ENCODE results near the gene SEC16A.
"Not testable (repeated sequence)": the region's sequence is repeated elsewhere in the genome, so short reads cannot be mapped to it uniquely, and the experiment has no call there.

Gene SEC16A

GRCh38 chr9:136412962-136413361 lies 69.9 kb downstream of the SEC16A start:
- DNase-seq, result no peak

GRCh38 chr9:136411378-136411777 lies 71.5 kb downstream of the SEC16A start:
- no peak for DNase-seq

- DNase-seq, result peak; percentile 57
These were observed 72.1 kb downstream of the SEC16A start, which contains the start of the genes ENTR1 and PMPCA for GRCh38 chr9:136410500-136411287. Gene ENTR1 (minus strand): TSS chr9:136410614. CDS start chr9:136410397, 217 bp downstream. Gene PMPCA (plus strand): TSS chr9:136410658. CDS start chr9:136410669, 11 bp downstream.

DNA sequence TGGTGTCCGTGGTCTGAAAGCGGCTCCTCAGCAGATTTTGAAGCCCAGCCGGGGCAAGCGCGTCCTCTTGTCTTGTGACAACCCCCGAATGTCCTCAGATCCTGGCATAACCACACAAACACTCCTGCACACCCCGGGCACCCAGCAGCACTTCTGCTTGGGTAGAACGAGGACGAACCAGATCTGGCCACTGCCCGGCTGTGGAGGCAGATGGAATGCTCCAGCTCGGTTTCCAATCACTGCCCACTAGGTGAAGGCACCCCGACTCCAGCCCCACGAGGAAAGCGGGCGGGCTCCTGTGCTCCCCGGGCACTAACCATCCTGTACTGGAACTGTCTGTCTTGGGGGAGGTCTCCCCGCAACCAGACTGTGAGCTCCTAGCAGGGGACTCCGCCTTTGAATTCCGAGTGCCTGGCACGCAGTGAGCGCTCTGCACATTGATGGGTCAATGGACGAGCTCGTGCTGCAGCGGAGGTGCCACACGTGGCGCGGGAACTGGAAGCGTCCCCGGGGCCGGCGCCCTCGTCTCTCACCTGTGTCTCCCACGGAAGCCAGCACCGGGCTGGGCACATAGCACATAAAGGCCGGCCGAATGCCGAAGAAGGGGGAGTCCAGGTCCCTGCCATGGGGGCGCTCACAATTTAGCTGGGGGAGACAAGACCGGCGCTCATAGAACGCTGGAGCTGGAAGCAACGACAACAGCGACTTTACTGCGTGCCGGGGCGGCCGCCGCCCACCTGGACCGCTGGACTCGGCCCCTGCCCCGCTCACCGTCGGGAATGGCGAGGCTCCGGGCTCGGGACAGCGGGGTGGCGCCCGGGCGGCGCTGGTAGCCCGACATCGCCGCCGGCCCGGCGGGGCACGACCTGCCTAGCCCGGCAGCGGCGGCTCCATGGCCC lies 73.0 kb downstream of the SEC16A start:
- no peak for DNase-seq

DNA sequence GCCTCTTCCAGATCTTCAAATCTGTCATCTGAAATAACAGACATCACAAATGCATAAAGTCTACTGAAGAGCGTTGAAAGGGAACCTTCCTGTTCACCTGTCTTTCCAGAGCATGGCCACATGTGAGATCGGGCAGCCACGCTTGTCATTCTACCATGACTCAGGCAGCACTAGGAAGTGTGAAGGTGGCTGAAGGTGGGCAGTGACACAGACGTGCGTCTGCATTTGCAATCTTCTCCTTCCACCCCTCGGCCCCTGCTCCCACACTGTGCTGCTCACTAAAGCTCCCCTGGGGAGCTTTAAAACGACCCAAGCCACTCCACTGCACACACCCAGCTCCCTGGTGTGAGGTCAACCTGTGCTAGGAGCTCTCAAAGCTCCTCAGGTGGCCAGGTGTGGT lies 74.9 kb downstream of the SEC16A start:
- DNase-seq, result no peak

DNA sequence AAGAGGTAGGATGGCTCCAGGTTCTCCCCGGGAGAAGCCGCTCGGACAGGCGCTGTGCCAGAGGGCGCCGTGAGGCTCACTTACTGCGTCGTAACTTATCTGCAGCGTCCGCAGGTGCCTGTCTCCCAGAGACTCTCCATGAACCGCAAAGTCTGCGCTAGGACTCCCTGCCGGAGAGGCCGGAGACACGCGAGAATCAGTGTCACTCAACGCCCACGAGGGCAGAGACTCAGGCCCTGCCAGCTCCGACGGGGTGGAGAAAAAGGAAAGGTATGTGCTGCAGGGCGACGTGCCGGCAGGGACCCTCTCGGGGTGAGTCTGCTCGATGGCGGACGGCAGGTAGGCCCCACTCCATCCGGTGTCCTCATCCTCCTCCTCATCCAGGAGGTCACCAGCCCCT lies 75.8 kb downstream of the SEC16A start:
- not testable (repeated sequence) for DNase-seq

DNA sequence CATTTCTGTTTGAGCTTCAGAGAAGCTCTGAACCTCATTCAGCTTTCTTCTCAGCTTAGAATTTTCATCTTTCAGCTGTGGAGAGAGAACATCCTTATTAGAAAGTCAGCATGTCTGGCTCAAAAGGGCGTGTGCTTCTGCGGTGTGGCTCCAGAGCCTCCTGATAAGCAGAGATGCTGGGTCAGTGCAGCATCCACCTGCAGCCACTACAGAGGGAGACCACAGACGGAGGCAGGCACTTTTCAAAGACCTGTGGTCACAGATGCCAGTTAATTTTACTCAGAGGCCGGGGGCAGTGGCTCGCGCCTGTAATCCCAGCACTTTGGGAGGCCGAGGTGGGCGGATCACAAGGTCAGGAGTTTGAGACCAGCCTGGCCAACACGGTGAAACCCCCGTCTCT lies 76.9 kb downstream of the SEC16A start:
- not testable (repeated sequence) for DNase-seq

DNA sequence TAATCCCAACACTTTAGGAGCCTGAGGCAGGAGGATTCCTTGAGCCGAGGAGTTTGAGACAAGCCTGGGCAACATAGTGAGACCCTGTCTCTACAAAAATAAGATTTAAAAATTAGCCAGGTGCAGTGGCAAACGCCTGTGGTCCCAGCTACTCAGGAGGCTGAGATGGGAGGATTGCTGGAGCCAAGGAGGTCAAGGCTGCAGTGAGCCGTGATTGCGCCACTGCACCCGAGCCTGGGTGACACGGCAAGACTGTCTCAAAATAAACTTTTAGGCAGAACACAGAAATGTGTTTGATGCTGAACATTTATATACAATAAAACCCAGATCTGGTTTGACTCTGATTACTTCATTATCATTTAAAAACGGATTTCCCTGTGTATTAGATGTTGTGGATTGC lies 77.4 kb downstream of the SEC16A start:
- no peak for DNase-seq

DNA sequence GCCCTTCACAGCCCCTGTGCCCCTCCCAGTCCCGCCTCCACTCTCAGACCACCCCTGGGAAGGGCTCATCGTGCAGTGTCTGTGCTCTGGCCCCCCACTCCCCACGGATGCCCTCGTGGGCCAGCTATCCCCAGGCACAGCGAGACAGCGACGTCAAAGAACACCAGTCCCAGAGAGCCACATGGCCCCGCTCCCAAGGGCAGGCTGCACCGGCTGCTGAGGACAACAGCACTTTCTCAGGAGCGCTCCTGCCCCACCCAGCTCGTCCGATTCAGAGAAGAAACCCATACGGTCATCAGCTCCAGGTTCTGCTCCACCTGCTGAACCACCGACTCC lies 78.1 kb downstream of the SEC16A start:
- no peak for DNase-seq

- no peak for DNase-seq
These were observed 78.7 kb downstream of the SEC16A start for GRCh38 chr9:136403915-136404800.

- no peak for DNase-seq
These were observed 79.3 kb downstream of the SEC16A start for GRCh38 chr9:136403538-136403914.

DNA sequence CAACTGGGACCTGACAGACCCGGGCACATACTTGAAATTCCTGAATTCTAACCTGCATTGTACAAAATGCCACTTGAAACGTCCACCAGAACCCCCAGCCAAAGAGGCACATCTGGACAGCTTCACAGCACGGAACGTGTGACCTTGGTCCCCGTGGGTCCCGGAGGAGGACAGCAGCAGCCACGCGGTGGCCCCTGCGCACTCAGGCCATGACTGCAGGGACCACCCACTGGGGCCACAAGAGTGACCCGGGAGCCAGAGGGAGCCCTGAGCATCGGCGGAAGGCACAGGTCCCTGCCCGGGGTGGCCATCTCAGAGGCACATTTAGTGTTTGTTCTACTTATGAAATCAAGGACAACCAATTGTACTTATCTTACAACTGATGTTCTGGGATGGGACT lies 80.8 kb downstream of the SEC16A start:
- no peak for DNase-seq

DNA sequence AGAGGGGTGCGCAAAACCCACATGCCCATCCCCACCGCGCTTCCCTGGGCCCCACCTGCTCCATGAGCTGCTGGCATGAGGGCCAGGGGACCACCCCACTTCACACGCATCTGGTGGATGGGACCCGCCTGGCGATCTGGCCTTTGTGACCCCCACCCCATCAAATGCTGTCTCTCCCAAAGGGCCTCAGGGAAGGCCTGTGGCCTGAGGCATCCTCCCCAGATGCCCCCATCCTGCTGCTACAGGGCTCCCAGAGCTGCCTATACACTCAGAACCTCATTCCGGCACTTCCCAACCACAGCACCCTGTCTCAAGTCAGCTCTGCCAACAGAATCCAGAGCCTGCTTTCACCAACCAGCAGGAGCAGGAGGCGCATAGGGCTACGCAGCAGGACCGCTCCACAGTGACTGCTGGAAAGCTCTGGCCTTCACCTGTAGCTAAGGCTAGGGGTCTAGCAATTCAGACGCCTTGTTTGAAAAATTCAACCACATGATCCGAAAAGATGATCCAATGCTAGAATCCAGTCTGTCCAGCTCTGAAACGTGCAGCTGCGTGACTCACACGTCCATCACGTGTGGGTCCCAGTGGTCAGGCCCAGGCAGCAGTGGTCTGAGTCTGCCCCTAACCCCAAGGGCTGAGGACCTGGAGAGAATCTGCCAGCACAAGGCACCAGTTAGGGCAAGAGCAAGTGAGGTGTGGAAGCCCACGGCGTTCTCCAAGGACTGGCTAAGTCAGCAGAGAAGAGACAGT lies 81.5 kb downstream of the SEC16A start:
- no peak for DNase-seq

DNA sequence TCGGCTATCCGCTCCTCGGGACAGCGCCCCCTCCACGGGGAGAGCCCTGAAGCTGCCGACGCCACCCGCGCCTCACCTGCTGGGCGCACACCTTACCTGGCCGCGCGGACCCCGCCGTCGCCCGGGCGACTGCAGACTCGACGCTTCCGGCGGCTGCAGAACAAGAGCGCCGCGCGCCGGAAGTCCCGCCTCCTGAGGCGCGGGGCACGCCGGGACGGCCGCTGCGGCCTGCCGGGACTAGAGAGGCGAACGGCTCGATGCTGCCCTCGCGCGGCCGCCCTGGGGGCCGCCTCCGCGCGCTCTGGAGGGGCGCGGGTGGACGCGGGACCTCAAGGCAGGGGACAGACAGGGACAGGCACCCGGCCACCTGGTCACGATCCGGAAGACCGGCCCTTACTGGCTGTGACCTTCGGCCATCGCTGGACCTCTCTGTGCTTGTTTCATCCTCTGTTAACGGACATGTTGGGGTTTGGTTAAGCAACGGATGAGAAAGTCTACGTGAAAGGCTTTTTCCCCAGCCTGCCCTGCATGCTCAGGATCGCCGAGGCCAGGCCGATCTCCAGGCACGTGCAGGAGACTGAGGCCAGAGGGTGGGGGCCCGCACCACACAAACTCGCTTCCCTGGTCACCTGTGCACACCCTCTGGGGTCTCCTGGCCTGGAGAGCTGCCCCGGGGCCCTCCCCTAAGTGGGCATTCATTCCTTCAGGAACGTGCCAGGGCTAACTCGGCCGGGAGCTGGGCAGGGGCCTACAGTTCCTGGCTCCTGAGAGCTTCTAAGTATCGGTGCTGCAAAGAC lies 82.6 kb downstream of the SEC16A start, which contains the start of gene SNAPC4:
TSS of gene SNAPC4 (minus strand) at position 133 of the 797 bp plus-strand sequence. CDS start 1,742 bp downstream, outside the sequence.
- peak; percentile 30 for DNase-seq

GRCh38 chr9:136399176-136400037 lies 83.4 kb downstream of the SEC16A start:
- DNase-seq, result no peak

- no peak for DNase-seq
These were observed 84.6 kb downstream of the SEC16A start for GRCh38 chr9:136398286-136398685.

- DNase-seq, result no peak
These were observed 85.2 kb downstream of the SEC16A start for GRCh38 chr9:136397643-136398042.

DNA sequence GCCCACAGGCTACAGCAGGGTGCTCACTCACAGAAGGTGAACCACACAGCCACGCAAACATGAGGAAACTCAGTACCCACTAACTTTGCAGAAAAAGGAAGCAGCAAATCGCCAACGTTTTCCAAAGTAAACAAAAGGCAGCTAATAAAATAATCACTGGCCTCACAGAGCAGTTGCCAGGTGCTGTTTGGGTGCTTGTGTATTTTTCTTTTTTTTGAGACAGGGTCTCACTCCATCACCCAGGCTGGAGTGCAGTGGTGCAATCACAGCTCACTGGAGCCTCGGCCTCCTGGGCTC lies 86.7 kb downstream of the SEC16A start:
- DNase-seq, result no peak

- DNase-seq, result no peak
These were observed 87.3 kb downstream of the SEC16A start for GRCh38 chr9:136395345-136396218.

- no peak for DNase-seq
These were observed 87.9 kb downstream of the SEC16A start for GRCh38 chr9:136395020-136395340.
